ENCODE results near the gene MFSD12. TPM values are rescaled to one million over a fixed set of nuclear protein-coding genes. Genes with fewer than 3 reads are reported as not detected.

The MFSD12 gene
- total RNA-seq, 8 experiments from 2014 or later: 21.9 to 87.4 (median 44.0) TPM

DNA sequence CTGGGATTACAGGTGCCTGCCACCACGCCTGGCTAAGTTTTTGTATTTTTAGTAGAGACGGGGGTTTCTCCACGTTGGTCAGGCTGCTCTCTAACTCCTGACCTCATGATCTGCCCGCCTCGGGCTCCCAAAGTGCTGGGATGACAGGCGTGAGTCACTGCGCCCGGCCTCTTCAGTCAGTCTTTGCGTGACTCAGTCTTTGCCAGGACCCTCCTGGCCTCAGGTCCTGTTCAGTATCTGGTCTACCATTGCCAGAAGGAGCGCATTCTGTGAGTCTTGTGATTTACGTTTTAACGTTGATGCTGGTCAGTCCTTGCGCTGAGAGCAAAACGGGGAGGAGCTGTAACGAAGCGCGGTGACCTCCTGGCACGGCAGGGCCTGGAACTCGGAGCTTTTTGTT is 7.8 kb upstream of the MFSD12 start:
- Histone ChIP-seq H3K27ac (no peak overlapping the region), H3K4me1 (replicated peaks in 1 of 2) (no peaks in the 10 kb centered on the region), H3K4me3 (no peak overlapping the region)
- peak in 1 of 8 experiments; percentile 45 for ATAC-seq (replicated peaks in 6 of 8)
- 78 to 95% (median 89%) methylated on average over 3 to 7 of the region's 19 CpGs; no CpG with 5 or more reads in 5 of the 10 experiments for WGBS, 10 experiments
- in situ Hi-C loops (cut with MboI; ENCODE audit: low pct_unique_long_range_greater_than_20kb in 2 of 9, low sequenced_read_pairs in 9 of 9, unreplicated experiment in 9 of 9): loop anchor here in 1 of 9 experiments (25.0 kb wide), 1 partner anchor 147 kb away; the partner anchor contains the start of genes PIP5K1C and TJP3

DNA sequence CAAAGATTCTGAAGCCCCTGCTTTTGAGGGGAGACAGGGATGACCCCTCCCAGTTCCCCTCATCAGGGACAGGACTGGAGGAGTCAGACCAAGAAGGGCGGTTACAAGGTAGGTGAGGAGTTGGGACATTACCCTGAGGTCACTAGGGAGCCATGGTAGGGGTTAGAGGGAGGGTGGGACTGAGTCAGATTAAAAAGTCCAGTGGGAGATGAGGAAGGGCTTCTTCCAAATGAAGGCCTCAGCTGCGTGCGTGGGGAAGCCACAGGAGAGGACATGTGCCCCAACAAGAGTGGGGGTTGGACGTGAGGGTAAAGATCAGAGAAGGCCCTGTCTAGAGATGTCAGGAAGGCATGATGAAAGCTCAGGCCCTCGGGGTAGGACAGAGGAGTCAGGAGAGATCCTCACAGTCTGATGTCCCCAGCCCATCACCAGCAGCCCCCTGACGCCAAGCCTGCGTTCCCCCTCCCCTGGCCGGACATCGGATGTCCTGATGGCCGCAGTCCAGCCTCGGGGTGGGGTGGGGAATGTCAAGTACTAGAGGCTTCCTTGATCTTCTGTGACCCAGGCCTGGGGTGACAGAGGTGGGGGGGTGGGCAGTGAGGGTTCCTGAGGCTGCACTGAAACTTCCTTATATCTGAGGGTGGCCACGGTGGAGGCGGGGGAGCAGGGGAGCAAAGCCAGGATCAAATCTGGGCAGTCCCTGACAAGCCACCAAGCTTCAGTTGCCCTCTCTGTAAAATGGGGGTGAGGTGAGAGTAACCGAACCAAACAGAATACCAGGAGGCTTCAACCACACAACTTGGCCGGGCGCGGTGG is 6.5 kb upstream of the MFSD12 start:
- Histone ChIP-seq H3K27ac (no peak overlapping the region), H3K4me1 (replicated peaks in 1 of 2) (no peaks in the 10 kb centered on the region), H3K4me3 (no peak overlapping the region)
- no peak for ATAC-seq (replicated peaks in 6 of 8)
- in situ Hi-C loops (cut with MboI; ENCODE audit: low pct_unique_long_range_greater_than_20kb in 2 of 9, low sequenced_read_pairs in 9 of 9, unreplicated experiment in 9 of 9): loop anchor here in 1 of 9 experiments (25.0 kb wide), 1 partner anchor 148 kb away; the partner anchor contains the start of genes PIP5K1C and TJP3
- WGBS, 10 experiments: 79 to 100% (median 80%) methylated on average over 1 to 5 of the region's 17 CpGs; no CpG with 5 or more reads in 4 of the 10 experiments

DNA sequence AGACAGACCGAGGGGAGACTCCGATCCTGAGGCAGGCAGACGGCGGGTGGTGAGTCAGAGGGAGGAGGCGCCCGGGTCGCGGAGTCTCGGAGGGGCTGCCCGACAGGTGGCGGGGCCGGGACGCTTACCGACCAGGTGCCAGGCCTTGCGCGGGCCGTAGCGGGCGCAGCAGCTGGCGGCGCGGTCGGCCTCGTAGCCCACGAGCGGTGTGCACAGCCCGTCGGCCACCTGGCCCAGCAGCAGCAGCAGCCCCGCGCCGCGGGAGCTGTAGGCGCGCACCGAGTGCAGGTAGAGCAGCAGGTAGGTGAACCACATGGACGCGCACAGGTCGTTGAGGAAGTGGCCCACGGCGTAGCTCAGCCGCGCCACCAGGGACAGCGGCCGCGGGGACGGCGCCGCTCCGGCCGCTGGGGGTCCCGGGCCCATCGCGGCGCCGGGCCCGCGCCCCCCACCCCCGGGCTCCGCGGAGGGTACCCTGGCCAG is 367 bp downstream of the MFSD12 start:
- Histone ChIP-seq H3K27ac (no peak overlapping the region), H3K4me1 (replicated peaks in 1 of 2) (peaks cover 5 to 9% of the 10 kb centered on the region in 2 donors), H3K4me3 (peak overlapping the region; percentile 74 to 97 (median 81))
- peak; percentile 8 to 53 (median 37) for ATAC-seq (replicated peaks in 6 of 8)
- WGBS, 10 experiments: 0% methylated on average over 7 of the region's 60 CpGs; no CpG with 5 or more reads in 9 of the 10 experiments
- in situ Hi-C loops (cut with MboI; ENCODE audit: low pct_unique_long_range_greater_than_20kb in 2 of 9, low sequenced_read_pairs in 9 of 9, unreplicated experiment in 9 of 9): loop anchor here in 1 of 9 experiments (25.0 kb wide), 1 partner anchor 155 kb away; the partner anchor contains the start of genes PIP5K1C and TJP3

DNA sequence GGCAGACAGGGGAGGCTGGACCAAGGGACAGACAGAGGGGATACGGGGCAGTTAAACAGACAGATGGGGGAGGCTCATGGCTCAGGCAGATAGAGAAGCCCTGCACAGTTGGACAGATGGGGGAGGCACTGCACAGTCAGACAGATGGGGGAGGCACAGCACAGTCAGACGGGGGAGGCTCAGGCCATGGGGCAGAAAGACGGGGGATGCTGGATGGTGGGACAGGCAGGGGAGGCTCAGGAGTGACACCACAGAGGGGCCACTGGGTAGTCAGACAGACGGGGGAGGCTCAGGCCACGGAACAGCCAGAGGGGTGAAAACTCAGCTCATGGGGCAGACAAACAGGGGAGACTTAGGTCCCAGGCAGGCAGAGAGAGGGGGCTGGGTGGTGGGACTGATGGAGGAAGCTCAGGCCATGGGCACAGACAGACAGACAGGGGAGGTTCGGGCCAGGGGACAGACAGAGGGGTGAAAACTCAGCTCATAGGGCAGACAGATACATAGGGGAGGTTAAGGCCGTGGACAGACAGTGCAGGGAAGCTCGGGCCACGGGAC is 886 bp downstream of the MFSD12 start:
- Histone ChIP-seq H3K4me1 (replicated peaks in 1 of 2) (peaks cover 5 to 9% of the 10 kb centered on the region in 2 donors), H3K27ac (no peak overlapping the region), H3K4me3 (peak overlapping the region; percentile 74 to 97 (median 81))
- 0 to 33% (median 0%) methylated on average over 1 to 2 of the region's 9 CpGs; no CpG with 5 or more reads in 6 of the 10 experiments for WGBS, 10 experiments
- ATAC-seq (replicated peaks in 6 of 8): no peak
- in situ Hi-C loops (cut with MboI; ENCODE audit: low pct_unique_long_range_greater_than_20kb in 2 of 9, low sequenced_read_pairs in 9 of 9, unreplicated experiment in 9 of 9): loop anchor here in 1 of 9 experiments (25.0 kb wide), 1 partner anchor 156 kb away; the partner anchor contains the start of genes PIP5K1C and TJP3

DNA sequence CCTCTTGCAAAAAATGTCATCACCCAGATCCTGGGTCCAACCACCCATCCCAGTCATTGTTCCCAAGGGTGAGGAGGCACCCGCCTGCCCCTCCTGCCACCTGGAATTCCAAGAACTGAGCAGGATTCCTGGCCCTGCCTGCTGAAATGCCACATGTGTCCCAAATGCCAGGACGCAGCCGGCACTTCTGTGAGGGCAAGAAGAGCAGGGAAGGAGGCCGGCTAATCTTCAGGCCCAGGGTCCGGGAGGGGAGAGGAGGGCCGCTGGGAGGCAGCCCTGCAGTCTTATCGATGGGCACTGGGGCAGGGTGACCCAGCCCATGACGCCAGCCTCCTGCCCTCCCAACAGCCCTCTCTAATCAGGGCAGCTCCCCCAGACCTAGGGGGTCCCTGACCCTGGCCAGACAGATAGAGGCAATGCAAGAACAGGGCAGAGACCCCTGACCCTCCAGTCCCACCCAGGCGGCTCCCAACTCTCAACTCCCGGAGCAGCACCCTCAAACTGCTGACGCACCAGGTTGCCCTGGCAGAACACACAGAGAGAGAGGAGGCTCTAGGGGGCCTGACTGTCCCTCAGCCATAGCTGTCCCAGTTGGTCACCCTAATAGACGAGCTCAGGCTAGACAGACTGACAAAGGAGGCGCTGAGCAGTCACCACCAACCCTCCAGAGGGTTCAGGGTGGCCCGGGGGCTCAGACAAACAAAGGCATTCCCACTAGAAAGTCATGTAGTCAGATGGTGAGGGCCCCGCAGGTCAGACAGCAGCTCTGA is 1.5 kb downstream of the MFSD12 start:
- WGBS, 10 experiments: 68 to 100% (median 90%) methylated on average over 2 to 6 of the region's 15 CpGs; no CpG with 5 or more reads in 2 of the 10 experiments
- in situ Hi-C loops (cut with MboI; ENCODE audit: low pct_unique_long_range_greater_than_20kb in 2 of 9, low sequenced_read_pairs in 9 of 9, unreplicated experiment in 9 of 9): loop anchor here in 1 of 9 experiments (25.0 kb wide), 1 partner anchor 156 kb away; the partner anchor contains the start of genes PIP5K1C and TJP3
- Histone ChIP-seq H3K4me3 (peak overlapping the region in 3 of 5 donors; percentile 81 to 97 (median 83)), H3K27ac (no peak overlapping the region), H3K4me1 (replicated peaks in 1 of 2) (peaks cover 5 to 9% of the 10 kb centered on the region in 2 donors)
- no peak for ATAC-seq (replicated peaks in 6 of 8)

DNA sequence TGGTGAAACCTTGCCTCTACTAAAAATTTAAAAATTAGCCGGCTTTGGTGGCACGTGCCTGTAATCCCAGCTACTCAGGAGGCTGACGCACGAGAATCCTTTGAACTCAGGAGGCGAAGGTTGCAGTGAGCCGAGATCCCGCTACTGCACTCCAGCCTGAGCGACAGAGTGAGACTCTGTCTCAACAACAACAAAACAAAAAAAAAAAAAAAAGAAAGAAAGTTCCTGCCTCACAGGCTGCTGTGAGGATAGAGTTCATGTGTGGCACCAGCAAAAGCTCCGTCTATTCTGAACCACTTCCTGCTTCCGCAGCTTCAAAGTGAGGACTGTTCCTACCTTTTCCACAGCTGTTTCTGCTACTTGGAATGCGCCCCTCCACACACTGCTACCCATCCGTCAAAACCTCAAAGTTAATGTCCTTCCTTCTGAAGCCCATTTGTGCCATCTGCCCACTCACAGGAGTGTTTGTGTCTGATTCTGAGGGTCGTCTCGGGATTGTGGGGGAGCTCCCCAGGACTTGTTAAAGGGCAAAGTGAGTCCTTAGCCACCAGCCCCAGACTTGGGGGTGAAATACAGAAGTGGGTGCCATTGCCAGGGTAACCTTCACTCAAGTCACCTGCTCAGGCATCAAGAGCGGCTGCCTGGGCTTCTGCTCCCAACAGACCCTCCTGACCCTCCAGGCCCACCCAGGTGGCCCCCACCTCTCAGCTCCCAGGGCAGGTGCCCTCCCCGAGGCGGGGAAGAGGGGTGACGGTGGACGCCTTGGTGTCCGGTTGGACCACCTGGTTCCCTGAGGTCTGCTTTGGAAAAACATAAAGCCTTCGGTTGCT is 2.9 kb downstream of the MFSD12 start:
- 83 to 93% (median 88%) methylated on average over 5 to 14 of the region's 21 CpGs; no CpG with 5 or more reads in 1 of the 10 experiments for WGBS, 10 experiments
- in situ Hi-C loops (cut with MboI; ENCODE audit: low pct_unique_long_range_greater_than_20kb in 2 of 9, low sequenced_read_pairs in 9 of 9, unreplicated experiment in 9 of 9): loop anchor here in 1 of 9 experiments (25.0 kb wide), 1 partner anchor 158 kb away; the partner anchor contains the start of genes PIP5K1C and TJP3
- no peak overlapping the region for H3K4me3 ChIP-seq
- no peak for ATAC-seq (replicated peaks in 6 of 8)
- no peak overlapping the region for H3K27ac ChIP-seq
- peaks cover 5 to 9% of the 10 kb centered on the region in 2 donors for H3K4me1 ChIP-seq (replicated peaks in 1 of 2)

DNA sequence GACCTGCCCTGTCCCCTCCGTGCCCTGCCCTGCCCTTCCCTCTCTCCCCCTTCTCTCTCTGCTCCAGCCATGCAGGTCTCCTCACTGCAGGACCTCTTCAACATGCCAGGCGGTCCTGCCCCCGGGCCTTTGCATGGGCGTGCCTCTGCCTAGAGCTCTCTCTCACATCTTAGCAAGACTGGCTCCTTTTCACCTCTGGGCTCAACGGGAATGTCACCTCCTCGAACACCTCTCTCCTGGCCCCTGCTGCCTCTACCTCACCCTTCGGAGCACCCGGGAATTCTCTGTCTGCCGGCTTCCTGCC is 5.6 kb downstream of the MFSD12 start:
- Histone ChIP-seq H3K4me3 (no peak overlapping the region), H3K4me1 (replicated peaks in 1 of 2) (peaks cover 5 to 6% of the 10 kb centered on the region in 2 donors), H3K27ac (no peak overlapping the region)
- no peak for ATAC-seq (replicated peaks in 6 of 8)
- in situ Hi-C loops (cut with MboI; ENCODE audit: low pct_unique_long_range_greater_than_20kb in 2 of 9, low sequenced_read_pairs in 9 of 9, unreplicated experiment in 9 of 9): loop anchor here in 1 of 9 experiments (25.0 kb wide), 1 partner anchor 161 kb away; the partner anchor contains the start of genes PIP5K1C and TJP3
- 33 to 100% (median 80%) methylated on average over 1 to 4 of the region's 9 CpGs; no CpG with 5 or more reads in 1 of the 10 experiments for WGBS, 10 experiments

DNA sequence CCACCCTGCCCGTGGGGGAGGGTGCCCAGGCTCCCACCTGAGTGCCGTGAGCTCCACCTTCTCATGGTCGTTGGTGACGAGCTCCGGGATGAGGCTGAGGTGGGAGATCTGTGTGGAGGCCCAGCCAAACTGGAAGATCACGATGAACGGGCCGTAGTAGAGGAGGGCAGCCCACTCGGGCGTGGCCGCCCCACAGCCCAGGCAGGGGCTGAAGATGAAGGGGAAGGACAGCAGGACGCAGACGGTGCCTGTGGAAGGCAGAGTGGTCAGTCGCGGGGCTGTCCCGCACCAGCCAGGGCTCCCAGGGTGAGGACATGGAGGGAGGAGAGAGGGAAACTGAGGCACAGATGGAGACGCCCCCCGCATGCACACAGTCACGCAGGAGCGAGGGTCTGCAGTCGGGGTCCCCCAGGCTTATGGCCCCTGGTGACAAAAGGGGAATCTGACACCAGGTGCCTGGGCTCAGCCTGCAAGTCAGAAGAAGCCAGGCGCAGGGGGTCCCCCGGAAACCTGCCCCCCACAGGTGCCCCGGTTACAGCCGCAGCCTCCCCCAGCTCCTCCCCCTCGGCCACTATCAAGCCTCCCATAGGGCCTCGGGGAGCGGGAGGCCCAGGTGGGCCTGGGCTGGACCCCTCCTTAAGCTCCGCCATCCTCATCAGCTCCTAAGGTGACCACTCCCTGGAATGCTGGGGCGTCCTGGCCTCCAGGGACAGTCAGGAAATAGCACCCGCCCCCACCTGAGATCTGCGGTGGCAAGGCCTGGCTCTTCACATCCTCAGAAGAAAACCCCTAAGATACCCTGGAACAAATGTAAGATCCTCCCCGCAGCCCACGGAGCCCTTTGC is 6.2 kb downstream of the MFSD12 start:
- H3K4me1 ChIP-seq (replicated peaks in 1 of 2): peaks cover 3% of the 10 kb centered on the region in 2 donors
- H3K27ac ChIP-seq: no peak overlapping the region
- in situ Hi-C loops (cut with MboI; ENCODE audit: low pct_unique_long_range_greater_than_20kb in 2 of 9, low sequenced_read_pairs in 9 of 9, unreplicated experiment in 9 of 9): loop anchor here in 1 of 9 experiments (25.0 kb wide), 1 partner anchor 161 kb away; the partner anchor contains the start of genes PIP5K1C and TJP3
- ATAC-seq (replicated peaks in 6 of 8): peak in 2 of 8 experiments; percentile 8 to 18
- no peak overlapping the region for H3K4me3 ChIP-seq
- 76 to 100% (median 94%) methylated on average over 1 to 3 of the region's 34 CpGs; no CpG with 5 or more reads in 7 of the 10 experiments for WGBS, 10 experiments

DNA sequence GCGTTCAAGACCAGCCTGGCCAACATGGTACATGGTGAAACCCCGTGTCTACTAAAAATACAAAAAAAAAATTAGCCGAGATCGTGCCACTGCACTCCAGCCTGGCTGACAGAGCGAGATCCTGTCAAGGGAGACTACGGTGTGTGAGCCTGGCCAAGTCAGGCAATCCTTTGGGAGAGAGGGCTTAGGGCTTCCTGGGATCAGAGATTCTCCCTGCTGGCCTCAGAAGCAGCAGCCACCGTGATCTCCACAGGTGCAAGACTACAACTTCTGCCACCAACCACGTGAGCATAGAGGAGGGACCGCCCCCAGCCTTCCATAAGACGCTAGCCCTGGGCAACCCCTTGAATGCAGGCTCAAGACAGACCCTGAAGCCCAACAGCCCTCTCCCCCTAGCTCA is 7.6 kb downstream of the MFSD12 start:
- no peak overlapping the region for H3K27ac ChIP-seq
- H3K4me3 ChIP-seq: no peak overlapping the region
- 63 to 100% (median 78%) methylated on average over 1 to 5 of the region's 10 CpGs; no CpG with 5 or more reads in 4 of the 10 experiments for WGBS, 10 experiments
- in situ Hi-C loops (cut with MboI; ENCODE audit: low pct_unique_long_range_greater_than_20kb in 2 of 9, low sequenced_read_pairs in 9 of 9, unreplicated experiment in 9 of 9): loop anchor here in 1 of 9 experiments (25.0 kb wide), 1 partner anchor 162 kb away; the partner anchor contains the start of genes PIP5K1C and TJP3
- H3K4me1 ChIP-seq (replicated peaks in 1 of 2): no peaks in the 10 kb centered on the region
- no peak for ATAC-seq (replicated peaks in 6 of 8)

DNA sequence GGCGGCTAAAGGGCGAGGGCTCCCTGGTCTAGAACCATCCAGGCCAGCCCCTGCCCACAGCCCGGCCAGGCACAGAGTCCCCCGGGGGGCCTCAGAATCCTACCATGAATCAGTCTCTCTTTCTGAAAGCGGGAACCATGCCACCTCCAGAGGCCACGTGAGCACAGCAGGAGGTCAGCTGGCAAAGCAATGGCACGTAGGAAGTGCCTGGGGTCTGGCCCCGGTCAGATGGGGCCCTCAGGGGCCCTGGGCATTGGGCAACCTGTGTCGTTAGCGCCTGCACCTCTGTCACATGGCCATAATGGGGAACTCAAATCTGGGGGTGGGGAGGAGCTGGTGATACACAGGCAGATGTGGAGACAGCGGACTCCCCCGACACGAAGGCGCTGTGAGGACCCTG is 8.8 kb downstream of the MFSD12 start:
- WGBS, 10 experiments: 40 to 90% (median 79%) methylated on average over 1 to 6 of the region's 14 CpGs; no CpG with 5 or more reads in 6 of the 10 experiments
- Histone ChIP-seq H3K4me3 (no peak overlapping the region), H3K27ac (no peak overlapping the region), H3K4me1 (replicated peaks in 1 of 2) (no peaks in the 10 kb centered on the region)
- ATAC-seq (replicated peaks in 6 of 8): no peak
- in situ Hi-C loops (cut with MboI; ENCODE audit: low pct_unique_long_range_greater_than_20kb in 2 of 9, low sequenced_read_pairs in 9 of 9, unreplicated experiment in 9 of 9): no loop called here

DNA sequence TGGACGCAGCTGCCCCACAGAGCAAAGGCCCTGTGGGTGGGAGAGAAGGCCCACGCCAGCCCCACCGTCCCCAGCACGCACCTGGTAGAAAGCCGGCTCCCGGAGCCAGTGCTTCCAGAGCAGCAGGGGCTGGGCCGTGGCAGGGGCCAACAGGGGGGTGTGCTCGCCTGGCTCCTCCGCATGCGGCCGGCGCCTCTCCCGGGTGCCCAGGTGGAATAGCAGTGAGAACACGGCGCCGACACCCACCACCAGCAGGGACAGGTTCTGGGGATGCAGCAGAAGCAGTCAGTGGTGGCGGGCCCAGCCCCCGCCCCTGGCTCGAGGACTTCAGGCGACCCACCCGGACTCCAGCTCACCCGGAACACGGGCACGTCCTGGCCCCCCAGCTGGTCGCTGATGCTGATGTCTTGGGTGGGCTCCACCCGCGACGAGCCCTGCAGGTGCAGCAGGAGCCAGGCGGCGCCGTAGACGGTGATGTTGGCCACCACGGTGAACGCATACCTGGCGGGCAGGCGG is 9.6 kb downstream of the MFSD12 start:
- Histone ChIP-seq H3K4me1 (replicated peaks in 1 of 2) (no peaks in the 10 kb centered on the region), H3K27ac (no peak overlapping the region), H3K4me3 (no peak overlapping the region)
- WGBS, 10 experiments: 94 to 96% methylated on average over 3 to 13 of the region's 36 CpGs; no CpG with 5 or more reads in 8 of the 10 experiments
- ATAC-seq (replicated peaks in 6 of 8): no peak
- in situ Hi-C loops (cut with MboI; ENCODE audit: low pct_unique_long_range_greater_than_20kb in 2 of 9, low sequenced_read_pairs in 9 of 9, unreplicated experiment in 9 of 9): no loop called here

All from motor neuron (in vitro differentiated cells).